Measurements from ENCODE around the gene CFC1.
"Not testable (repeated sequence)": the region's sequence is repeated elsewhere in the genome, so short reads cannot be mapped to it uniquely, and the experiment has no call there.

- not testable (repeated sequence) for TF ChIP-seq CTCF (IDR thresholded peaks at IDR 0.05)
- TF ChIP-seq, protein P1, sequence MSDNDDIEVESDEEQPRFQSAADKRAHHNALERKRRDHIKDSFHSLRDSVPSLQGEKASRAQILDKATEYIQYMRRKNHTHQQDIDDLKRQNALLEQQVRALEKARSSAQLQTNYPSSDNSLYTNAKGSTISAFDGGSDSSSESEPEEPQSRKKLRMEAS (CRISPR knock-in tag; IDR thresholded peaks at IDR 0.05) = not testable (repeated sequence)
Measured at GRCh38 chr2:130584726-130585125, 14.6 kb downstream of the CFC1 start.
